Cardiac muscle cell (in vitro differentiated cells and primary cell): ENCODE results near the gene ITGB3BP. TPM values are rescaled to one million over a fixed set of nuclear protein-coding genes. Genes with fewer than 3 reads are reported as not detected.
A peak's percentile ranks its signal among the peaks of the same experiment; 100 is the strongest.
"Not testable (repeated sequence)": the region's sequence is repeated elsewhere in the genome, so short reads cannot be mapped to it uniquely, and the experiment has no call there.

Source experiments
- DNase-seq, 2 donors: peaks; one replicate each; pipeline versions ENCODE4 v3.0.0 to v3.0.0-alpha.2; 2010 to 2017; ENCODE audit warnings: low read depth in 1 of 2, low spot score in 1 of 2
- H3K27ac ChIP-seq: fragments of 200-600 bp; sonication (generic); 2 replicates; pipeline ENCODE4 v1.5.1; 2016
- H3K27me3 ChIP-seq: fragments of 200-600 bp; sonication (generic); 2 replicates; pipeline ENCODE4 v1.6.0; 2016; ENCODE audit warnings: control low read depth
- H3K36me3 ChIP-seq: fragments of 200-600 bp; sonication (generic); 2 replicates; pipeline ENCODE4 v1.5.1; 2016; ENCODE audit warnings: control low read depth
- H3K4me1 ChIP-seq: fragments of 200-600 bp; sonication (generic); 2 replicates; pipeline ENCODE4 v1.8.1; 2017; ENCODE audit warnings: low read depth, mild to moderate bottlenecking, mixed run types
- H3K4me3 ChIP-seq: fragments of 200-600 bp; sonication (generic); 2 replicates; pipeline ENCODE4 v1.5.1; 2016; ENCODE audit warnings: mild to moderate bottlenecking
- H3K9me3 ChIP-seq: fragments of 200-600 bp; sonication (generic); 2 replicates; pipeline ENCODE4 v1.5.1; 2017; ENCODE audit warnings: low read depth, mild to moderate bottlenecking, control low read depth
- polyA plus RNA-seq: library from polyadenylated mRNA; unstranded; fragments of >200 nt; fragmentation: Nextera tagmentation; extraction: Ambion mirVana; gene quantifications from 2 replicates; pipeline ENCODE4 v1.2.1, GENCODE V29; 2016
- total RNA-seq: library from RNA; depleted of rRNA; stranded (reverse); fragments of >200 nt; gene quantifications from 2 replicates; pipeline ENCODE4 v1.2.3, GENCODE V29; 2016
- TF ChIP-seq, protein P1 (sequence below): IDR thresholded peaks from 2 replicates; pipeline ENCODE4 v1.5.1; 2012; ENCODE audit warnings: low read depth, mild to moderate bottlenecking, low read length

Gene ITGB3BP, protein sequence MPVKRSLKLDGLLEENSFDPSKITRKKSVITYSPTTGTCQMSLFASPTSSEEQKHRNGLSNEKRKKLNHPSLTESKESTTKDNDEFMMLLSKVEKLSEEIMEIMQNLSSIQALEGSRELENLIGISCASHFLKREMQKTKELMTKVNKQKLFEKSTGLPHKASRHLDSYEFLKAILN
- total RNA-seq (5.1 and 10.0 TPM in 2 replicates), polyA plus RNA-seq (21.0 and 22.0 TPM in 2 replicates)

DNA sequence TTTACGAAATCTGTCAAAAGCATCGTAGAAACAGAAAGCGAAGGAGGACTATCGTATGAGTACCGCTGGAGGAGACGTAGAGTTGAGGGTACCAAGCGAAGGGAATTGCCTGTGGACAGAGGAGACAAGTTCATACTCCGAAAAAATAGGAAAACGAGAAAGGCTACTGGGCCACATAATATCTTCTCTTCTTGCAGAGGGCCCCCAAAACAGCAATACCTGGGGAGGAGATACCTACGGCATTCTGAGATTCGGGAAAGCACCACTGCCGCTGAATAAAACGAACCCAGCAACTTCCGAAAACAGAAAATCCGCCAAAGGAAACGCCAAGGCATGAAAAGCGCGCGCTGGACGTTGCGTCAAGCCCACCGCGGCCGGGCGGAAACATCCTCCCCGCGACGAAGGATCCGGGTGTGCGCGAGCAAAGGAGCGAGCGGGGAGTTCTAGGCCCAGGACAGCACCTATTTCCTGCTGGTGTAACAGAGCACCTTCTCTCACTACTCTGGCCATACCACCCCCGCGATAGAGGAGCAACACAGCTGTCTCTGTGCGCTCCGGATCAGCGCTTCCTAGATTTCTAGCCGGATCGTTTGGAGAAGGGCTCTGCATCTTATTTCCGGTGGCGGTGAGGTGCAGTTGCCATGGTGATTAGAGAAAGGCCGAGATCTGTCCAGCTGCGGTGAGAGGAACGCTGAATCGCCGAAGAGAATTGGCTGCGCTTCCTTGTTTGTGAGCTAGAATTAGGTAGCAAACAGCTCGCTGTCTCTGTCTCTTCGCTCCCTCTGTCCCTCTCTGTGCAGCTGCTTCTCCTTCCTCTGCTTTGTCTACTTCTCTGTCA is at the start of gene ITGB3BP, which contains the start of gene EFCAB7:
ITGB3BP (minus strand) TSS at position 335 of the 838 bp plus-strand sequence; CDS start at position 243, 92 bp downstream.
EFCAB7 (plus strand) TSS at position 635 of the 838 bp plus-strand sequence. CDS start 2,048 bp downstream, outside the sequence.
- Histone ChIP-seq H3K4me1 (peaks cover 7% of the 10 kb centered on the region), H3K36me3 (no peaks in the 10 kb centered on the region), H3K4me3 (peak within 1 kb of the TSS; percentile 49), H3K27ac (peak within 1 kb of the TSS; percentile 98), H3K9me3 (no peaks in the 10 kb centered on the region), H3K27me3 (no peaks in the 10 kb centered on the region)
- TF ChIP-seq, protein P1, sequence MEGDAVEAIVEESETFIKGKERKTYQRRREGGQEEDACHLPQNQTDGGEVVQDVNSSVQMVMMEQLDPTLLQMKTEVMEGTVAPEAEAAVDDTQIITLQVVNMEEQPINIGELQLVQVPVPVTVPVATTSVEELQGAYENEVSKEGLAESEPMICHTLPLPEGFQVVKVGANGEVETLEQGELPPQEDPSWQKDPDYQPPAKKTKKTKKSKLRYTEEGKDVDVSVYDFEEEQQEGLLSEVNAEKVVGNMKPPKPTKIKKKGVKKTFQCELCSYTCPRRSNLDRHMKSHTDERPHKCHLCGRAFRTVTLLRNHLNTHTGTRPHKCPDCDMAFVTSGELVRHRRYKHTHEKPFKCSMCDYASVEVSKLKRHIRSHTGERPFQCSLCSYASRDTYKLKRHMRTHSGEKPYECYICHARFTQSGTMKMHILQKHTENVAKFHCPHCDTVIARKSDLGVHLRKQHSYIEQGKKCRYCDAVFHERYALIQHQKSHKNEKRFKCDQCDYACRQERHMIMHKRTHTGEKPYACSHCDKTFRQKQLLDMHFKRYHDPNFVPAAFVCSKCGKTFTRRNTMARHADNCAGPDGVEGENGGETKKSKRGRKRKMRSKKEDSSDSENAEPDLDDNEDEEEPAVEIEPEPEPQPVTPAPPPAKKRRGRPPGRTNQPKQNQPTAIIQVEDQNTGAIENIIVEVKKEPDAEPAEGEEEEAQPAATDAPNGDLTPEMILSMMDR = no peak
- peak; percentile 92 to 97 for DNase-seq

DNA sequence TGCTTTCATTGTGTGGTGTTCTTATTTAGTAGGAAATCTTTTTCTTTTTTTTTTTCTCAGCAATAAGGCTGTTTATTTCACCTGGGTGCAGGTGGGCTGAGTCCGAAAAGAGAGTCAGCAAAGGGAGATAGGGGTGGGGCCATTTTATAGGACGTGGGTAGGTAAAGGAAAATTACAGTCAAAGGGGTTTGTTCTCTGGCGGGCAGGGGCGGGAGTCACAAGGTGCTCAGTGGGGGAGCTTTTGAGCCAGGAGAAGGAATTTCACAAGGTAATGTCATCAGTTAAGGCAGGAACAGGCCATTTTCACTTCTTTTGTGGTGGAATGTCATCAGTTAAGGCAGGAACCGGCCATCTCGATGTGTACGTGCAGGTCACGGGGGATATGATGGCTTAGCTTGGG is 49.7 kb upstream of the ITGB3BP start:
- H3K27ac ChIP-seq, DNase-seq, H3K27me3 ChIP-seq, H3K4me1 ChIP-seq, H3K4me3 ChIP-seq, H3K36me3 ChIP-seq, H3K9me3 ChIP-seq: not testable (repeated sequence)

DNA sequence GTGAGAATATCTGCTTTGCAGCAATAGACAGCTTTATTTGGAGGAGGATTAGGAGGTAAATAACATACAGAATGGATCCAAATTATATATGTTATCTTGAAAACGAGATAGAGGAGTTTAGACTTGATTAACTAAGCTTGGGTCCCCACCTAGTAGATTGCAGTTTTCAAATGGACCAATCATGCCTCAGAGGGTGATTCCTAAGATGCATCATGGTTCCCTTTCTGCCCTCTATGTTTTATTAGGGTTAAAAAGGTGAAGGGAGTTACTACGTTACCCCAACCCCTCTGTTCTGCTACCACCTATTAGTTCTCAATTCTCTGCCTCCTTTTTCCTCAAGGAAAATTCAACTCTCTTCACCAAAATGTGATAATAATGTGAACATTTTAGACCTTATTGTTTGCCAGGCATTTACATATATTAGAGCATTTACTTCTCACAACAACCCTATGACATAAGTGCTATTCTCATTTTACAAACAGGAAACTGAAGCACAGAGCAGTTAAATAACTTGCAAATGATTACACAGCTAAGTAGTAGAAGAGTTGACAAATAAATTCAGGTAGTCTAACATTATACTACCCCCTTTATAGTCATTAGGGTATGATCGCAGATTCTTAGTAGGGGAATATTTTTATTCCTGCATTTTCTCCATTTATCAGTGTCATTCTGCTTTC is 46.8 kb upstream of the ITGB3BP start:
- H3K27ac ChIP-seq = no peak overlapping the region
- no peak overlapping the region for H3K4me3 ChIP-seq
- DNase-seq = no peak
- H3K4me1 ChIP-seq = peaks cover 9% of the 10 kb centered on the region
- H3K27me3 ChIP-seq = no peaks in the 10 kb centered on the region
- H3K9me3 ChIP-seq = no peaks in the 10 kb centered on the region
- H3K36me3 ChIP-seq = no peaks in the 10 kb centered on the region
- TF ChIP-seq, protein P1 = no peak

DNA sequence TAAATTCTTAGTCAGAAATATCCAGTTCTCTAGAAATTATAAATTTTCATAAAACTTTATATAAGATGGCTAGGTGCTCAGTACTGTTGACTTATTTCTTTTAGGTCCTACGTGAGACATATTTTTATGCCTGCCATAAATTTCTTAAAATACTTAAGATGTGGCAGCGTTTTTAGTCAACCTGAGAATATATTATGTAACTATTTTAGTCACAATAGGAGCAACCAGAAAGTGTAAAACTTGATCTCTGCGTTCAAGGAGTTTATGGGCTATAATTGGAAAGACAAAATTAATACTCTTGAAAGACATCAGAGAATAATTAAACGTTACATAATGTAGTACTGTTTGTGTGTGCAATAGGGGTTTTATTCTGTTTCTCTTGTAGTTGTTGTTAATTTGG is 46.0 kb upstream of the ITGB3BP start:
- no peaks in the 10 kb centered on the region for H3K36me3 ChIP-seq
- no peak overlapping the region for H3K4me3 ChIP-seq
- TF ChIP-seq, protein P1 = no peak
- no peak overlapping the region for H3K27ac ChIP-seq
- no peaks in the 10 kb centered on the region for H3K27me3 ChIP-seq
- no peak for DNase-seq
- H3K4me1 ChIP-seq = peaks cover 2% of the 10 kb centered on the region
- H3K9me3 ChIP-seq = no peaks in the 10 kb centered on the region

DNA sequence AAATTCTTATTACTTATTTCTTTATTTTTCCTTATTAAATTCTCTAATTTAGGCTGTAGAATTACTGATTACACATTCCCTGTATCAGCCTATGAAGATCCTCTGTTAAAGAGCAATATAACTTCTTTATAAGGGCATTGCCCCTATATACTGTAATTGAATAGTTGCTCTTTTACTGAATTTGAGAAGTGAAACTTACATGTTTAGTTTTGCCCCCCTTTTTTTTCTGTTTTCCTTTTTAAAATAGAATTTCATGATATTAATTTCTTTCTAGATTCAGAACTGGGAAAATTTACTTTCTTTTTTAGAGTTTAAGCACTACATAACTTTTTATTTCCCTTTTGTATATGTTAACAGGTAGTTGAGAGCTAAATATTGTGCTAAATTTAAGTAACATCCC is 40.7 kb upstream of the ITGB3BP start:
- no peak for DNase-seq
- Histone ChIP-seq H3K27me3 (no peaks in the 10 kb centered on the region), H3K4me1 (no peaks in the 10 kb centered on the region), H3K27ac (no peak overlapping the region), H3K4me3 (no peak overlapping the region), H3K36me3 (no peaks in the 10 kb centered on the region), H3K9me3 (no peaks in the 10 kb centered on the region)
- TF ChIP-seq, protein P1 = no peak

DNA sequence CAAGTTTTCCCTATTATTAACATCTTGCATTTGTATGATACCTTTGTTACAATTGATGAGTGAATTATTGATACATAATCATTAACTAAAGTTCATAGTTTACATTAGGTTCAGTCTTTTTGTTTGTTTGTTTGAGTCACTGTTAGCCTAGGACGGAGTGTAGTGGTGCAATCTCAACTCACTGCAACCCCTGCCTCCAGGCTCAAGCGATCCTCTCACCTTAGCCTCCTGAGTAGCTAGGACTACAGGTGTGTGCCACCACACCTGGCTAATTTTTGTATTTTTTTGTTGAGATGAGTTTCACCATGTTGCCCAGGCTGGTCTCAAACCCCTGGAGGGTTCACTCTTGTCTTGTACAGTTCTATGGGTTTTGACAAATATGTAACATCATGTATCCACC is 36.3 kb upstream of the ITGB3BP start:
- TF ChIP-seq, protein P1 = no peak
- DNase-seq = no peak
- no peaks in the 10 kb centered on the region for H3K36me3 ChIP-seq
- no peaks in the 10 kb centered on the region for H3K27me3 ChIP-seq
- H3K9me3 ChIP-seq = no peaks in the 10 kb centered on the region
- H3K4me1 ChIP-seq = no peaks in the 10 kb centered on the region
- no peak overlapping the region for H3K4me3 ChIP-seq
- no peak overlapping the region for H3K27ac ChIP-seq
